ENCODE data around the gene SCGB1D1. TPM values are rescaled to one million over a fixed set of nuclear protein-coding genes. Genes with fewer than 3 reads are reported as not detected.
"Not testable (repeated sequence)": the region's sequence is repeated elsewhere in the genome, so short reads cannot be mapped to it uniquely, and the experiment has no call there.

SCGB1D1 gene
- total and polyA plus RNA-seq, 10 of the 15 experiments (the other 5 are each of a cell fraction or from before 2014, with no cell fraction given) = not detected

DNA sequence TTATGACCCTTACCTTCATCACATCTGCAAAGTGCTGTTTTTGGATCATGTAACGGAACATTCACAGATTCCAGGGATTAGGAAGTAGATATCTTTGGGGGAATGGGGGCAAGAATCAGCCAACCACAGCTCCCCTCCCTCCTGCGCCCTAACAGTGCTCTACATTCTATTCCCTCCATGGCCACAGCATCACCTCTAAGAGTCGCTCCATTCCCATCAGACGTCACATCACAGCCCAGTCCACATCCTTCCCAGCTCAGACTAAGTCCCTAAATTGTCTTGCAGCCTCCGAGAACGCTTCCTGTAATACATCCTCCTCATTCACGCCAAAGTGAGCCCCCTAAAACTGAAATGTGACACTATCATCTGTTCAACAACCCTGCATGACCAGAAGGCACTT is 5.9 kb downstream of the SCGB1D1 start:
- RAD21 ChIA-PET (ENCODE audit: unreplicated experiment) = no interaction called here
- WGBS (ENCODE audit: insufficient coverage, insufficient replicate concordance, low lambda C conversion rate, missing lambda C conversion rate) = 14% methylated on average over 7 of the region's 7 CpGs

DNA sequence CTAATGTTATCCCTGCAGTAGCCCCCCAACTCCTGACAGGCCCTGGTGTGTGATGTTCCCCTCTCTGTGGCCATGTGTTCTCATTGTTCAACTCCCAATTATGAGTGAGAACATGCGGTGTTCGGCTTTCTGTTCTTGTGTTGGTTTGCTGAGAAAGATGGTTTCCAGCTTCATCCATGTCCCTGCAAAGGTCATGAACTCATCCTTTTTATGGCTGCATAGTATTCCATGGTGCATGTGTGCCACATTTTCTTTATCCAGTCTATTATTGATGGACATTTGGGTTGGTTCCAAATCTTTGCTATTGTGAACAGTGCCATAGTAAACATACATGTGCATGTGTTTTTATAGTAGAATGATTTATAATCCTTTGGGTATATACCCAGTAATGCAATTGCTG is 7.4 kb downstream of the SCGB1D1 start:
- POLR2A ChIA-PET; intact Hi-C loops (cut with micrococcal nuclease; ENCODE audit: unreplicated experiment): not testable (repeated sequence)

More for the DNA sequence above, 5.9 kb downstream of the SCGB1D1 start:
- H4K20me1 ChIP-seq (ENCODE audit: control insufficient read depth, insufficient read depth) = no peaks in the 10 kb centered on the region
- peaks cover 2 to 3% of the 10 kb centered on the region in 2 experiments; a peak in 2 of 4 replicates for H3K27me3 ChIP-seq (replicated peaks in 1 of 2; ENCODE audit: control insufficient read depth in 2 of 2, insufficient read depth in 2 of 2, low read length in 1 of 2)
- no peaks in the 10 kb centered on the region for H3K79me2 ChIP-seq (ENCODE audit: control insufficient read depth, insufficient read depth, low read length)
- ATAC-seq (no peak), FAIRE-seq (no peak), DNase-seq (ENCODE audit: low read depth, low spot score) (no peak)
- no peaks in the 10 kb centered on the region for H3K9me3 ChIP-seq (replicated peaks; ENCODE audit: control insufficient read depth, insufficient read depth, low read length)
- H3K27ac ChIP-seq (ENCODE audit: control insufficient read depth, insufficient read depth) = no peak overlapping the region
- no peaks in the 10 kb centered on the region for H3K36me3 ChIP-seq (ENCODE audit: control insufficient read depth in 2 of 2, insufficient read depth in 2 of 2, low read length in 1 of 2)
- POLR2A ChIA-PET = no interaction called here
- intact Hi-C loops (cut with micrococcal nuclease; ENCODE audit: unreplicated experiment) = no loop called here
- no peak for TF ChIP-seq SRF (IDR thresholded peaks at IDR 0.05; ENCODE audit: low read depth in 2 of 2, low read length in 2 of 2)
- TF ChIP-seq RB1 (IDR thresholded peaks at IDR 0.05; ENCODE audit: borderline replicate concordance) = no peak
- TF ChIP-seq, protein P1, sequence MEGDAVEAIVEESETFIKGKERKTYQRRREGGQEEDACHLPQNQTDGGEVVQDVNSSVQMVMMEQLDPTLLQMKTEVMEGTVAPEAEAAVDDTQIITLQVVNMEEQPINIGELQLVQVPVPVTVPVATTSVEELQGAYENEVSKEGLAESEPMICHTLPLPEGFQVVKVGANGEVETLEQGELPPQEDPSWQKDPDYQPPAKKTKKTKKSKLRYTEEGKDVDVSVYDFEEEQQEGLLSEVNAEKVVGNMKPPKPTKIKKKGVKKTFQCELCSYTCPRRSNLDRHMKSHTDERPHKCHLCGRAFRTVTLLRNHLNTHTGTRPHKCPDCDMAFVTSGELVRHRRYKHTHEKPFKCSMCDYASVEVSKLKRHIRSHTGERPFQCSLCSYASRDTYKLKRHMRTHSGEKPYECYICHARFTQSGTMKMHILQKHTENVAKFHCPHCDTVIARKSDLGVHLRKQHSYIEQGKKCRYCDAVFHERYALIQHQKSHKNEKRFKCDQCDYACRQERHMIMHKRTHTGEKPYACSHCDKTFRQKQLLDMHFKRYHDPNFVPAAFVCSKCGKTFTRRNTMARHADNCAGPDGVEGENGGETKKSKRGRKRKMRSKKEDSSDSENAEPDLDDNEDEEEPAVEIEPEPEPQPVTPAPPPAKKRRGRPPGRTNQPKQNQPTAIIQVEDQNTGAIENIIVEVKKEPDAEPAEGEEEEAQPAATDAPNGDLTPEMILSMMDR (IDR thresholded peaks at IDR 0.05 in 2 of 3, conservative IDR thresholded peaks at IDR 0.05 in 1 of 3; ENCODE audit: control insufficient read depth in 2 of 3, extremely low read depth in 1 of 3, insufficient read depth in 1 of 3, low read depth in 3 of 3, low read length in 3 of 3) = peak in 2 of 3 experiments; percentile 6 to 15; a peak in 1 of 6 replicates
- TF ChIP-seq RAD21 (IDR thresholded peaks at IDR 0.05; ENCODE audit: insufficient read depth, low read depth, low read length) = 0 out of 2 replicates have a peak, but pooled peaks have one; percentile 6
- CTCF ChIA-PET = no interaction called here
- H3K4me1 ChIP-seq (ENCODE audit: control insufficient read depth, insufficient read depth, low read length) = no peaks in the 10 kb centered on the region
- in situ Hi-C loops (cut with MboI) = no loop called here
- SMC1A ChIA-PET (ENCODE audit: uncharacterized antibody, unreplicated experiment) = no interaction called here
- H3K9ac ChIP-seq (ENCODE audit: control insufficient read depth, insufficient read depth, low read length) = no peak overlapping the region
- no peak overlapping the region for H2AFZ ChIP-seq (ENCODE audit: control insufficient read depth, low read depth, low read length)
- BruUV-seq (replicated peaks) = no TSS peak
- H3K4me3 ChIP-seq = no peak overlapping the region
- no peak overlapping the region for H3K4me2 ChIP-seq (ENCODE audit: control insufficient read depth, insufficient read depth)

More for the DNA sequence above, 7.4 kb downstream of the SCGB1D1 start:
- BruUV-seq (replicated peaks); H3K4me3 ChIP-seq; H3K27ac ChIP-seq (ENCODE audit: control insufficient read depth, insufficient read depth); FAIRE-seq; H3K9ac ChIP-seq (ENCODE audit: control insufficient read depth, insufficient read depth, low read length); DNase-seq (ENCODE audit: low read depth, low spot score); H3K4me1 ChIP-seq (ENCODE audit: control insufficient read depth, insufficient read depth, low read length); H4K20me1 ChIP-seq (ENCODE audit: control insufficient read depth, insufficient read depth); H3K36me3 ChIP-seq (ENCODE audit: control insufficient read depth in 2 of 2, insufficient read depth in 2 of 2, low read length in 1 of 2); RAD21 ChIA-PET (ENCODE audit: unreplicated experiment); H3K4me2 ChIP-seq (ENCODE audit: control insufficient read depth, insufficient read depth); H3K9me3 ChIP-seq (replicated peaks; ENCODE audit: control insufficient read depth, insufficient read depth, low read length); ATAC-seq; H2AFZ ChIP-seq (ENCODE audit: control insufficient read depth, low read depth, low read length); H3K79me2 ChIP-seq (ENCODE audit: control insufficient read depth, insufficient read depth, low read length); SMC1A ChIA-PET (ENCODE audit: uncharacterized antibody, unreplicated experiment); H3K27me3 ChIP-seq (replicated peaks in 1 of 2; ENCODE audit: control insufficient read depth in 2 of 2, insufficient read depth in 2 of 2, low read length in 1 of 2); in situ Hi-C loops (cut with MboI): not testable (repeated sequence)
- CTCF ChIA-PET = interaction anchor here (0.5 kb wide), 1 partner anchor 186 kb away, joined by 5 read pairs; no protein-coding TSS in a partner anchor
- WGBS (ENCODE audit: insufficient coverage, insufficient replicate concordance, low lambda C conversion rate, missing lambda C conversion rate) = 46% methylated on average over 2 of the region's 2 CpGs

All from GM12878 (cell line).